GM12878 (cell line): ENCODE data around the gene GPC6. TPM values are rescaled to one million over a fixed set of nuclear protein-coding genes. Genes with fewer than 3 reads are reported as not detected.
A peak's percentile ranks its signal among the peaks of the same experiment; 100 is the strongest.

Source experiments
- ATAC-seq: fragments of 200-7000 bp; cut with Tn5 transposase; 3 replicates; pipeline ENCODE4 v1.9.1; 2020; ENCODE audit warnings: mild to moderate bottlenecking, moderate library complexity
- BruUV-seq: library from RNA; stranded (reverse); fragments of 400-500 nt; replicated peaks from 2 replicates; lab custom pipeline; 2021; lab: Mats Ljungman, UMichigan
- CTCF ChIA-PET: fragments of 300-600 bp; sonication (Branson Sonifier 250); formaldehyde crosslinking; extraction: SDS; loops from one replicate; lab custom pipeline; 2021; ENCODE audit warnings: inconsistent platforms; lab: Yijun Ruan, JAX
- POLR2A ChIA-PET: fragments of 350-600 bp; formaldehyde crosslinking; extraction: SDS; loops from one replicate; lab custom pipeline; 2021; ENCODE audit warnings: inconsistent platforms; lab: Charles Lee
- RAD21 ChIA-PET: fragments of 300-600 bp; sonication (Branson Sonifier 250); formaldehyde crosslinking; loops from one replicate; lab custom pipeline; 2023; ENCODE audit warnings: antibody characterized with exemption; ENCODE audit not compliant: unreplicated experiment; lab: Charles Lee
- SMC1A ChIA-PET: fragments of 300-600 bp; sonication (Branson Sonifier 250); formaldehyde crosslinking; loops from one replicate; lab custom pipeline; 2023; ENCODE audit not compliant: unreplicated experiment, uncharacterized antibody; lab: Charles Lee
- DNase-seq: peaks from one replicate; pipeline ENCODE4 v3.0.0-alpha.2; 2011; ENCODE audit warnings: low read depth, low spot score
- FAIRE-seq: peaks from 3 replicates; lab custom pipeline; 2011; peaks lifted over from hg19 to GRCh38; lab: Jason Lieb, UNC
- H2AFZ ChIP-seq: 2 replicates; pipeline ENCODE4 v1.6.0; 2011; ENCODE audit warnings: low read depth, low read length, control low read depth; ENCODE audit not compliant: control insufficient read depth
- H3K27ac ChIP-seq: 2 replicates; pipeline ENCODE4 v1.5.1; 2011; ENCODE audit warnings: control low read depth; ENCODE audit not compliant: control insufficient read depth, insufficient read depth
- H3K27me3 ChIP-seq, 2 experiments: replicated peaks in 1 of 2; 2 replicates each; pipeline versions ENCODE4 v1.6.0 to v1.6.1; 2011; ENCODE audit warnings: low read length in 1 of 2; ENCODE audit not compliant: control insufficient read depth in 2 of 2, insufficient read depth in 2 of 2
- H3K36me3 ChIP-seq, 2 experiments: 2 replicates each; pipeline ENCODE4 v1.5.1; 2011; ENCODE audit warnings: low read length in 1 of 2; ENCODE audit not compliant: control insufficient read depth in 2 of 2, insufficient read depth in 2 of 2
- H3K4me1 ChIP-seq: 2 replicates; pipeline ENCODE4 v1.6.1; 2011; ENCODE audit warnings: mild to moderate bottlenecking, low read length, moderate library complexity, mixed read lengths; ENCODE audit not compliant: control insufficient read depth, insufficient read depth
- H3K4me2 ChIP-seq: 2 replicates; pipeline ENCODE4 v1.6.0; 2011; ENCODE audit warnings: control low read depth; ENCODE audit not compliant: control insufficient read depth, insufficient read depth
- H3K4me3 ChIP-seq: fragments of 200-600 bp; sonication (generic); 2 replicates; pipeline ENCODE4 v1.5.1; 2016
- H3K79me2 ChIP-seq: 2 replicates; pipeline ENCODE4 v1.6.0; 2011; ENCODE audit warnings: low read length; ENCODE audit not compliant: control insufficient read depth, insufficient read depth
- H3K9ac ChIP-seq: 2 replicates; pipeline ENCODE4 v1.8.0; 2011; ENCODE audit warnings: low read length, control low read depth, mixed read lengths; ENCODE audit not compliant: control insufficient read depth, insufficient read depth
- H3K9me3 ChIP-seq: replicated peaks from 3 replicates; pipeline ENCODE4 v1.5.1; 2011; ENCODE audit warnings: mild to moderate bottlenecking, low read length; ENCODE audit not compliant: control insufficient read depth, insufficient read depth
- H4K20me1 ChIP-seq: 2 replicates; pipeline ENCODE4 v1.6.0; 2011; ENCODE audit not compliant: control insufficient read depth, insufficient read depth
- ASH2L ChIP-seq: fragments of 300-600, 200-600 bp; sonication (generic); IDR thresholded peaks from 2 replicates; pipeline ENCODE4 v1.6.1; 2017; ENCODE audit warnings: low read depth, mild to moderate bottlenecking, borderline replicate concordance
- BHLHE40 ChIP-seq, 2 experiments: fragments of 450-650 bp in 1 of 2; IDR thresholded peaks; 2 replicates each; pipeline ENCODE4 v1.6.1; 2011 to 2017; ENCODE audit warnings: low read depth in 2 of 2, borderline replicate concordance in 1 of 2, improper control_type of control experiment in 1 of 2, low read length in 1 of 2, mild to moderate bottlenecking in 1 of 2
- CHD1 ChIP-seq: IDR thresholded peaks from 2 replicates; pipeline ENCODE4 v1.6.1; 2012; ENCODE audit warnings: low read depth, low read length, improper control_type of control experiment
- EED ChIP-seq: sonication (generic); IDR thresholded peaks from 2 replicates; pipeline ENCODE4 v1.6.1; 2016; ENCODE audit warnings: antibody characterized with exemption, low read depth
- EGR1 ChIP-seq, 2 experiments: IDR thresholded peaks; 1 replicate in 1 of 2; 2 replicates in 1 of 2; pipeline ENCODE4 v1.6.1; 2011 to 2012; ENCODE audit warnings: low read depth in 2 of 2, low read length in 2 of 2, borderline replicate concordance in 1 of 2, mild to moderate bottlenecking in 1 of 2, moderate library complexity in 1 of 2
- HCFC1 ChIP-seq: fragments of 150-350 bp; IDR thresholded peaks from 2 replicates; pipeline ENCODE4 v1.6.1; 2014; ENCODE audit warnings: low read length
- KLF5 ChIP-seq: fragments of 450-650 bp; IDR thresholded peaks from 2 replicates; pipeline ENCODE4 v1.6.1; 2014; ENCODE audit warnings: mild to moderate bottlenecking; ENCODE audit not compliant: partially characterized antibody
- POLR2AphosphoS2 ChIP-seq: IDR thresholded peaks from 2 replicates; pipeline ENCODE4 v1.6.1; 2011; ENCODE audit warnings: low read depth, mild to moderate bottlenecking, low read length, improper control_type of control experiment, moderate library complexity
- RUNX3 ChIP-seq: IDR thresholded peaks from 2 replicates; pipeline ENCODE4 v1.6.1; 2012; ENCODE audit warnings: low read length, inconsistent platforms
- SMAD5 ChIP-seq: IDR thresholded peaks from 2 replicates; pipeline ENCODE4 v1.6.1; 2016; ENCODE audit warnings: antibody characterized with exemption, low read depth
- SREBF1 ChIP-seq: IDR thresholded peaks from 2 replicates; pipeline ENCODE4 v1.6.1; 2012; ENCODE audit warnings: mild to moderate bottlenecking, low read length
- TCF7 ChIP-seq: IDR thresholded peaks from 2 replicates; pipeline ENCODE4 v1.6.1; 2014; ENCODE audit warnings: antibody characterized with exemption, borderline replicate concordance
- ZZZ3 ChIP-seq: IDR thresholded peaks from 2 replicates; pipeline ENCODE4 v1.6.1; 2011; ENCODE audit warnings: low read depth; ENCODE audit not compliant: control insufficient read depth, insufficient read length
- WGBS: methylation state at CpG from one replicate; pipeline ENCODE4 v1.1.6; 2016; ENCODE audit warnings: low lambda C conversion rate; ENCODE audit not compliant: insufficient replicate concordance, insufficient coverage; ENCODE audit errors: missing lambda C conversion rate; 5-methylcytosine and 5-hydroxymethylcytosine counted together
- in situ Hi-C: fragments of 300-500 bp; cut with MboI; formaldehyde crosslinking; loops from 9 replicates; pipeline ENCODE4 v1.14.3; 2018; ENCODE audit warnings: mixed read lengths
- intact Hi-C: fragments of 100-400 bp; cut with micrococcal nuclease; formaldehyde crosslinking; loops from one replicate; pipeline ENCODE4 v1.14.2; 2022; ENCODE audit not compliant: unreplicated experiment
- polyA plus RNA-seq, 11 experiments: library from polyadenylated mRNA; depleted of rRNA in 4 of 11; unstranded in 6 of 11; stranded (reverse) in 5 of 11; fragments of >200 nt; fragmentation: Nextera tagmentation in 4 of 11; fragmentation: Illumina TruSeq in 1 of 11; extraction: Ambion mirVana in 4 of 11; extraction: Trizol in 1 of 11; gene quantifications; 1 replicate in 1 of 11; 2 replicates in 10 of 11; pipeline versions ENCODE4 v1.2.1 to v1.2.3, GENCODE V29; 2011 to 2016; ENCODE audit warnings: inconsistent platforms in 2 of 11, missing spikeins in 2 of 11, low read depth in 1 of 11
- total RNA-seq, 4 experiments: library from RNA; depleted of rRNA in 3 of 4; stranded (reverse); fragments of >200 nt in 3 of 4; fragmentation: Illumina TruSeq in 1 of 4; extraction: Trizol in 1 of 4; gene quantifications; 2 replicates each; pipeline versions ENCODE4 v1.2.1 to v1.2.3, GENCODE V29; 2013 to 2021
- TF ChIP-seq, protein P1 (sequence below): fragments of 450-650 bp; formaldehyde crosslinking; IDR thresholded peaks from 2 replicates; pipeline ENCODE4 v1.5.0; 2022; ENCODE audit warnings: mild to moderate bottlenecking, missing genetic modification characterization
- TF ChIP-seq, protein P2 (sequence below): fragments of 450-650 bp; IDR thresholded peaks from 2 replicates; pipeline ENCODE4 v1.6.1; 2016; ENCODE audit warnings: mild to moderate bottlenecking

GPC6 gene
- total and polyA plus RNA-seq, 10 of the 15 experiments (the other 5 are each of a cell fraction or from before 2014, with no cell fraction given), result 0.03 to 0.04 (median 0.03) TPM; not detected in 7

DNA sequence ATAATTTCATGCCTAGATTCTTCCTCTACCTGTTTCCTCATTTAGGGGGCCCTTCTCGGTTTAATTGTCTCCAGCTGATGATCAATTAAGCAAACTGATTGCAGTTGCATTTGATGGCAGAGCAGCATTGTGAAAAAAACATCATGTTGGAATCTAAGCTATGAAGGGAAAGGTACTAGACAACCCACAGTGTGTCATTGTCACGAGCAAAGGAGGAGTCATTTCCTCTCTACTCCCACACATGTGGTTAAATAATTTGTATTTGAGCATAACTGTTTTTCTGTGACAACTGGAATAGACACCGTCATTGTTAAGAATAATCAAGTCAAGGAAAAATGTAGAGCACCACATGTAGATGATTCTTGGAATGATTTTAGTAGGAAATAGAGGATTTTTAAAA is 1012.5 kb downstream of the GPC6 start:
- Histone ChIP-seq H3K4me3 (no peak overlapping the region), H3K27me3 (no peaks in the 10 kb centered on the region; a peak in 1 of 4 replicates), H3K79me2 (no peaks in the 10 kb centered on the region), H3K4me1 (no peaks in the 10 kb centered on the region), H2AFZ (no peak overlapping the region), H4K20me1 (no peaks in the 10 kb centered on the region), H3K36me3 (no peaks in the 10 kb centered on the region), H3K27ac (no peak overlapping the region), H3K9me3 (no peaks in the 10 kb centered on the region), H3K4me2 (no peak overlapping the region), H3K9ac (no peak overlapping the region)
- ChIA-PET SMC1A (no interaction called here), RAD21 (no interaction called here), POLR2A (no interaction called here), CTCF (interaction anchor here (0.8 kb wide), 1 partner anchor 46 kb away, joined by 3 read pairs; no protein-coding TSS in a partner anchor)
- BruUV-seq, result no TSS peak
- intact Hi-C loops (no loop called here), in situ Hi-C loops (no loop called here)
- DNase-seq (no peak), ATAC-seq (no peak), FAIRE-seq (no peak)
- WGBS, result 0% methylated on average over 3 of the region's 3 CpGs
- TF ChIP-seq ZZZ3 (no peak), BHLHE40 (IDR thresholded peaks at IDR 0.05; ENCODE audit: borderline replicate concordance in 1 of 2, low read depth in 2 of 2, low read length in 1 of 2) (peak; percentile 70 to 73; a peak in 3 of 4 replicates), RUNX3 (peak; percentile 74), SMAD5 (no peak), HCFC1 (no peak), TCF7 (no peak)

DNA sequence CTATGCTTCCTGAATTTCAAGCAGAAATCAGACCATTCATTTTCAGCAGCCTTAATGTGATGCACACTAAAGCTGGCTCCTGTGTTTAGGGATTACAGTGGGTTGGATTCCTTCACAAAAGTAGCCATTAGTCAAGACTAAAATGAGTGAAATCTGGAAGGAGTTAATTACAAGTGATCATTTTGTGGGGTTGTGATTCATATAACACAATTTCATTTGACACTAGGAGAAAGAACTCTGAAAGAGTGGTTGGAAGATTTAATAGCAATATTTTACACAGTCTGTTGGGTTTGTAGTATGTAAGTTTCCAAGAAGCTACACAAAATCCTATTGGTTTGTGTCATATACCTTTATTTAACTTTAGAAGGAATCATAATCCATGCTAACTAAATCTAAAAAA is 1015.9 kb downstream of the GPC6 start:
- intact Hi-C loops (no loop called here), in situ Hi-C loops (no loop called here)
- no peaks in the 10 kb centered on the region for H3K9me3 ChIP-seq
- H3K79me2 ChIP-seq, result no peaks in the 10 kb centered on the region
- BruUV-seq, result no TSS peak
- ChIA-PET CTCF (no interaction called here), RAD21 (no interaction called here), SMC1A (no interaction called here), POLR2A (no interaction called here)
- H3K27me3 ChIP-seq, result no peaks in the 10 kb centered on the region; a peak in 1 of 4 replicates
- ATAC-seq (no peak), DNase-seq (no peak), FAIRE-seq (no peak)
- no peak overlapping the region for H3K9ac ChIP-seq
- no peak overlapping the region for H3K4me3 ChIP-seq
- no peaks in the 10 kb centered on the region for H4K20me1 ChIP-seq
- H2AFZ ChIP-seq, result no peak overlapping the region
- H3K27ac ChIP-seq, result no peak overlapping the region
- no peaks in the 10 kb centered on the region for H3K4me1 ChIP-seq
- H3K36me3 ChIP-seq, result no peaks in the 10 kb centered on the region
- no peak overlapping the region for H3K4me2 ChIP-seq
- no peak for TF ChIP-seq CHD1
- TF ChIP-seq KLF5, result no peak
- TF ChIP-seq ASH2L, result no peak
- TF ChIP-seq, protein P1, sequence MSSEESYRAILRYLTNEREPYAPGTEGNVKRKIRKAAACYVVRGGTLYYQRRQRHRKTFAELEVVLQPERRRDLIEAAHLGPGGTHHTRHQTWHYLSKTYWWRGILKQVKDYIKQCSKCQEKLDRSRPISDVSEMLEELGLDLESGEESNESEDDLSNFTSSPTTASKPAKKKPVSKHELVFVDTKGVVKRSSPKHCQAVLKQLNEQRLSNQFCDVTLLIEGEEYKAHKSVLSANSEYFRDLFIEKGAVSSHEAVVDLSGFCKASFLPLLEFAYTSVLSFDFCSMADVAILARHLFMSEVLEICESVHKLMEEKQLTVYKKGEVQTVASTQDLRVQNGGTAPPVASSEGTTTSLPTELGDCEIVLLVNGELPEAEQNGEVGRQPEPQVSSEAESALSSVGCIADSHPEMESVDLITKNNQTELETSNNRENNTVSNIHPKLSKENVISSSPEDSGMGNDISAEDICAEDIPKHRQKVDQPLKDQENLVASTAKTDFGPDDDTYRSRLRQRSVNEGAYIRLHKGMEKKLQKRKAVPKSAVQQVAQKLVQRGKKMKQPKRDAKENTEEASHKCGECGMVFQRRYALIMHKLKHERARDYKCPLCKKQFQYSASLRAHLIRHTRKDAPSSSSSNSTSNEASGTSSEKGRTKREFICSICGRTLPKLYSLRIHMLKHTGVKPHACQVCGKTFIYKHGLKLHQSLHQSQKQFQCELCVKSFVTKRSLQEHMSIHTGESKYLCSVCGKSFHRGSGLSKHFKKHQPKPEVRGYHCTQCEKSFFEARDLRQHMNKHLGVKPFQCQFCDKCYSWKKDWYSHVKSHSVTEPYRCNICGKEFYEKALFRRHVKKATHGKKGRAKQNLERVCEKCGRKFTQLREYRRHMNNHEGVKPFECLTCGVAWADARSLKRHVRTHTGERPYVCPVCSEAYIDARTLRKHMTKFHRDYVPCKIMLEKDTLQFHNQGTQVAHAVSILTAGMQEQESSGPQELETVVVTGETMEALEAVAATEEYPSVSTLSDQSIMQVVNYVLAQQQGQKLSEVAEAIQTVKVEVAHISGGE, result no peak
- TF ChIP-seq, protein P2, sequence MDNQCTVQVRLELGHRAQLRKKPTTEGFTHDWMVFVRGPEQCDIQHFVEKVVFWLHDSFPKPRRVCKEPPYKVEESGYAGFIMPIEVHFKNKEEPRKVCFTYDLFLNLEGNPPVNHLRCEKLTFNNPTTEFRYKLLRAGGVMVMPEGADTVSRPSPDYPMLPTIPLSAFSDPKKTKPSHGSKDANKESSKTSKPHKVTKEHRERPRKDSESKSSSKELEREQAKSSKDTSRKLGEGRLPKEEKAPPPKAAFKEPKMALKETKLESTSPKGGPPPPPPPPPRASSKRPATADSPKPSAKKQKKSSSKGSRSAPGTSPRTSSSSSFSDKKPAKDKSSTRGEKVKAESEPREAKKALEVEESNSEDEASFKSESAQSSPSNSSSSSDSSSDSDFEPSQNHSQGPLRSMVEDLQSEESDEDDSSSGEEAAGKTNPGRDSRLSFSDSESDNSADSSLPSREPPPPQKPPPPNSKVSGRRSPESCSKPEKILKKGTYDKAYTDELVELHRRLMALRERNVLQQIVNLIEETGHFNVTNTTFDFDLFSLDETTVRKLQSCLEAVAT, result no peak
- TF ChIP-seq EED, result no peak
- no peak for TF ChIP-seq POLR2AphosphoS2
- no peak for TF ChIP-seq EGR1 (IDR thresholded peaks at IDR 0.05; ENCODE audit: borderline replicate concordance in 1 of 2, low read depth in 2 of 2, low read length in 2 of 2)
- TF ChIP-seq SREBF1, result no peak
